GM18508 (cell line): ENCODE measurements around the gene BRD3OS.

Experiments
- ATAC-seq: cut with Tn5 transposase; IDR thresholded peaks from one replicate; pipeline ENCODE4 v1.9.1; 2021; ENCODE audit warnings: moderate number of reproducible peaks; ENCODE audit not compliant: insufficient read depth, unreplicated experiment

The BRD3OS gene

GRCh38 chr9:134048582-134048968 is 23.3 kb downstream of the BRD3OS start:
- no peak for ATAC-seq

GRCh38 chr9:134049236-134049635 is 24.0 kb downstream of the BRD3OS start:
- ATAC-seq: no peak

- ATAC-seq: no peak
Measured at GRCh38 chr9:134049772-134050588, 24.7 kb downstream of the BRD3OS start.

GRCh38 chr9:134050726-134051125 is 25.4 kb downstream of the BRD3OS start:
- no peak for ATAC-seq

- ATAC-seq: no peak
Measured at GRCh38 chr9:134051319-134051718, 26.0 kb downstream of the BRD3OS start.

- no peak for ATAC-seq
Measured at GRCh38 chr9:134052491-134052890, 27.2 kb downstream of the BRD3OS start.

GRCh38 chr9:134052941-134053340 is 27.7 kb downstream of the BRD3OS start:
- ATAC-seq: no peak

DNA sequence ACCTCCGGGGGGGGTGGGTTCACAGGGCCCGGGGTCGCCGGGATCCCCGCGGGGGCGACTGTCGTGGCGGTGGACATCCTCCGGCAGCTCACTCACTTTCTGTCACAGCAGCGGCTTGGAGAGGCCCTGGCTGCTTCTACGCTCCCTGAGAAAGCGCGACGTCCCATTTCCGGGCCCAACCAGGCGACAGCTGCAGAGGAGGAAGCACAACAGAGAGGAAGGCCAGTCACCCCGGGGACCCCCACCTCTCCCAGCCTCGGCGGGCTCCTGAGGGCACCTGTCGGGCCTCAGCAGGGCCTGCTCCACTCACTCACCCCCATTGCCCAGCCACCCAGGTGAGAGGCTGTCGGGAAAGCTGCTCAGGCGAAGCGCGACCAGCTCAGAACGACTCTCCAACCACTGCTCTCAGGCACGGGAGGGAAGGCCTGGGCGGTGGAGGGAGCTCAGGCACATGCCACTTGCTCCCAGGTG is 28.2 kb downstream of the BRD3OS start:
- no peak for ATAC-seq

GRCh38 chr9:134053941-134054761 is 28.9 kb downstream of the BRD3OS start:
- ATAC-seq: no peak

GRCh38 chr9:134054891-134055811 is 29.9 kb downstream of the BRD3OS start:
- no peak for ATAC-seq

- ATAC-seq: no peak
Measured at GRCh38 chr9:134055981-134056461, 30.7 kb downstream of the BRD3OS start.

DNA sequence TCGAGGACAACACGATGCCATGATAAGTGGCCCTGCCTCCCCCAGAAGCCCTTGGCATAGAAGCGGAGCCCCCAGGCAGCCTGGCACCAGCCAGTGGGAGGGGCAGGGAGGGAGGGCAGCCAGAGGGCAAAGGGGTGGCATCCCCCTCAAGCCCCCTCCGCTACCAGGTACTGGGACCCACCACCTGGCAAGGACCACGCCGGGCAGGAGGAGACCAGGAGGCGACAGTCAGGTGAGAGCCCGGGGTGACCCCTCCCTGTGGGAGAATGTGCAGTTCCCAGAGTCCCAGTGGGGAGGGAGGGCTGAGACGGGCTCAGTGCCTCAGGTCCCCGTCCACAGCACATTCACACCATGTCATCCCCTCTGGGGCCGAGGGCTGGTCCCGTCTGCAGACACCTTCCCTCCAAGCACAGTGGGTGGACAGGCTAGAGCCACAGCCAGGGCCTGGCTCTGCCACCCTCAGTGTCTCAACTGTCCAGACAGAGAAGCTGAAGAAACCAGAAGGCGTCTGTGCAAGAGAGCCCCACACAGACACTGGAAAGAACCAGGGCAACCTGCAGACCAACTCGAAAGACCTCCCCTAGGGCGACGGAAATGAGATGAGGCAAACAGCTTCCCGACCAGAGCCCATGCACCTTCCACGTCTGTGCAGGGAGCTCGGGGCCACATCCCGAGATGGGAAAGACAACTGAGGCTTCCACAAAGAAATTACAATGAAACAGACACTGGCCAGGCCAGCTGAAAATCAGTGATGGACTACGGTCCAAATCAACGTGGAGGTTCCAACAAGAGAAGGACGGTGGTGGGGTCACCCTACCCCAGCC is 31.4 kb downstream of the BRD3OS start:
- no peak for ATAC-seq

DNA sequence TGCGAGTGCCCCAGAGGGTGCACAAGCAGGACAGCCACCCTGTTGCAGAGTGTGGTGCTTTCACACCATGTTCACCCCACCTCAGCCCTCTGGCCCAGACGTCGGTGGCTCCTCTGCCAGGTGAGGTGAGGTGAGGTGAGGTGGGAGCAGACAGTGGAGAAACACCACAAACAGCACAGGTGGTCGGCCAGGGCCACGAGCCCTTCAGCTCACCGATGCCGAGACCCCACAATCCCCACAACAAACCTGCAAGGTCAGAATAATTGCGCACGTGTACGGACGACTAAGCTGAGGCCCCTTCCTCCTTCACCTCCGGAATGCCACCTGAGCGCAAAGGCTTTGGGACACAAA is 32.0 kb downstream of the BRD3OS start:
- no peak for ATAC-seq

DNA sequence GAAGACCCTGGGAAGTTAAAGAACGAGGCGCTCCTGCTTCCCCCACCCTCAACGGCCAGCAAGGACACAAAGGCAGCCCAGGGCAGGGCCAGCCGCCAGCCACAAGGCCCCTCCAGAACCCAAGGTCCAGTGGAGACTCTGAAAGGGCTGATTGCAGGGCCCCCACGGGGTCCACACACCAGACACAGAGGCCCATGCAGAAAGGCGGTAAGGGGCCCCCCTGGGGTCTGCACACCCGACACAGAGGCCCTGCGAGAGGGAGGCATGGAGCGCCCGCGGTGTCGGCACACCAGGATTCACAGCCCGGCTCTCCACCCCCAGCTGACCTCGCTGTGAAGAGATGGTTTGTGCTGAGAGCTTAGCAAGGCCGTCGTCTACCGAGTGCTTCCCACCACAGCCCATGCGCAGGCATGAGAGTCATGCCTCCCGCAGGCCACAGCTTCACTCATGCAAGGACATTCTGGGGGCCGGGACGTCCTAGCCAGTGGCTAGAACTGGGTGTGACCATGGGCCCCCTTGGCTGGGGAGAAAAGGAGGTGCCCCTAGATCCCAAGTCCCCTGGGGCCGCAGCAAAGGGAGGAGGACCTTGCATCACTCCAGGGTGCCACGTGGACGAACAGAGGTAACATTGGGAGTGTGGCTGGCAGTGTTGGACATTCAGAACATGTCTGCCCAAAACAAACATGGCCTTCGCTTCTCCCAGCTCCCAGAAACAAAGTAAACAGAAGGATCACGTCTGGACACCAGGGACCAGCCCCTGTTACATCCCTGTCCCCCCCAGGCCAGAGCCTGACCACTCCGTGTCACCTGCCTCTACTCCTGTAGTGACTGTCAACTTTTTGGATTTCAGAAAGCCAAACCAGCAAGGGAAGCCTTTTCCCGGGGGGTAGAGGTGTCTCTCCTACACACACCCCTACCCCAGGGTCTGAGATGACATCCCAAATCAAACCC is 32.7 kb downstream of the BRD3OS start:
- no peak for ATAC-seq

GRCh38 chr9:134058716-134059115 is 33.4 kb downstream of the BRD3OS start:
- no peak for ATAC-seq

DNA sequence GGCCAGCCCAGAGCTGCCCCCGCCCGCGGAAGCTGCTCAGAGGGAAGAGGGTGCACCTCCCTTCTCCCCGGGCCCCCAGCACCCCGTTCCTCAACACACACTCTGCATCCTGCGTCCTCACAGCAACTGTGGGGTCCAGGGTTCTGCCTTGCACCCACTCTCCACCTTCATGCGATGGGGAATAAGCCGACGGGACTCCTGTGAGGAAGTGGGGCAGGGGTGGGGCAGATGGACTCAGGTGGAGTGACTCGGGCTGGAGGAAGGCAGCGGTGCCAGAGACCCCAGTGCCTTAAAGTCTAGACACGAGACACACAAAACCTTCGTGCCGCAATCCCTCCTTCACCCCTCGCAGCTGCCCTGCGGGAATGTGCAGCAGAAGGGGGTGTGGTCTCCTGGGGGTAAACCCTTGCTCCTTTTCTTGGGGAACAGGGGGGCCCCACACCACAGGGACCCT is 33.9 kb downstream of the BRD3OS start:
- ATAC-seq: no peak

- ATAC-seq: peak; percentile 60
Measured at GRCh38 chr9:134059661-134060395, 34.5 kb downstream of the BRD3OS start.

- ATAC-seq: no peak
Measured at GRCh38 chr9:134060546-134060945, 35.3 kb downstream of the BRD3OS start.
